ENCODE data around the gene P2RY12. TPM values are rescaled to one million over a fixed set of nuclear protein-coding genes. Genes with fewer than 3 reads are reported as not detected.

Gene P2RY12
- total RNA-seq, 3 donors from 2014 or later, result not detected

DNA sequence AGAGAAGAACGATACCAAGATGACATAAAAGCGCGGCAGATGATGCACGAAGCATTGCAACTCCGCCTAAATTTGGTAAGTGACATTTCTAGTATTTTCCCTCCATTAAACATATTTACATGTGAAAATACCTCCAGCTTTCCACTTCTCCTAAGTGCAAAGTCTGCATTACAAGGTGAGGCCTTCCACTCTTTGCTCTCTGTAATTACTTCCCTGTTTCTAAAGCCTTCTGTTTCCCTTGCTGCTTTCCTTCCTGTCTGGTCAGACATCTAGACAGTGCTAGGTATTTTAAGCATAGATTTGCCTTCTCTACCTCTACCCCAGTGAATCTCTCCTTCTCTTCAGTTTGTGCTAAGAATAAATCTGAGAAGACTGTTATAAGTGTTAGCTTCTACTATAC lies 1.9 kb downstream of the P2RY12 start:
- Mint-ChIP-seq H3K4me3 (no peak overlapping the region), H3K27me3 (ENCODE audit: low read depth) (peaks cover 10% of the 10 kb centered on the region), H3K4me1 (ENCODE audit: low read depth) (peaks cover 8% of the 10 kb centered on the region), H3K9me3 (no peaks in the 10 kb centered on the region), H3K36me3 (ENCODE audit: insufficient read depth) (no peaks in the 10 kb centered on the region)
- no peak for ATAC-seq
- DNase-seq, result no peak

DNA sequence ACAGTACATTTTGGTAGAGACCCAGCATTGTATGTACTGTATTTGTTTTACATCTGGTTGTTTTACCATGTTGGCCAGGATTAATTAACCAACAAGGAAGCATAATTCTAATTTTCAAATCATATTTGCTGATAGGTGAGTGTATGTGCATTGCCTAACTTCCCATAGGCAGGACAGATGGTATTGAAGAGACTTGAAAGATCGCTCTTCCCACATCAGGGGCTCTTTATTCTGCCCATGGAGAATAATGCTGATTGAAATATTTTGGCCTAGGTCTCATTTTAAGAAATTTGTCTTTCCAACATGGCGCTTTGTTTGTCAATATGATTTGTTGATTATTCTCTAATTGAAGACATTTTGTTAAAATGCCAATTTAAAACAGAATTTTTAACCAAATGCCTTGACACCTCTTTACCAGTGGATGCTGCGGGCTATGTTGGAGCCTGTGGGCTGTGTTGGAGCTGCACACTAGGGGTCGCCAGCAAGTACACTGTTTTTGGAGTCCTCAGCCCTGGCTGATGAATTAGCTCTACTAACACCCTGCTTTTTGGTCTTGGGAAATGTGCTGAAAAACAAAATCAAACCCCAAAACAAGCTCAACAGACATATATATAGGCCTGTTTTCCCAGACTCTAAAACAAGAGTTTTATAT lies 5.3 kb downstream of the P2RY12 start:
- Mint-ChIP-seq H3K4me3 (no peak overlapping the region), H3K36me3 (ENCODE audit: insufficient read depth) (no peaks in the 10 kb centered on the region), H3K27me3 (ENCODE audit: low read depth) (peaks cover 8% of the 10 kb centered on the region), H3K4me1 (ENCODE audit: low read depth) (peaks cover 2% of the 10 kb centered on the region), H3K9me3 (no peaks in the 10 kb centered on the region)
- ATAC-seq (no peak), DNase-seq (no peak)

DNA sequence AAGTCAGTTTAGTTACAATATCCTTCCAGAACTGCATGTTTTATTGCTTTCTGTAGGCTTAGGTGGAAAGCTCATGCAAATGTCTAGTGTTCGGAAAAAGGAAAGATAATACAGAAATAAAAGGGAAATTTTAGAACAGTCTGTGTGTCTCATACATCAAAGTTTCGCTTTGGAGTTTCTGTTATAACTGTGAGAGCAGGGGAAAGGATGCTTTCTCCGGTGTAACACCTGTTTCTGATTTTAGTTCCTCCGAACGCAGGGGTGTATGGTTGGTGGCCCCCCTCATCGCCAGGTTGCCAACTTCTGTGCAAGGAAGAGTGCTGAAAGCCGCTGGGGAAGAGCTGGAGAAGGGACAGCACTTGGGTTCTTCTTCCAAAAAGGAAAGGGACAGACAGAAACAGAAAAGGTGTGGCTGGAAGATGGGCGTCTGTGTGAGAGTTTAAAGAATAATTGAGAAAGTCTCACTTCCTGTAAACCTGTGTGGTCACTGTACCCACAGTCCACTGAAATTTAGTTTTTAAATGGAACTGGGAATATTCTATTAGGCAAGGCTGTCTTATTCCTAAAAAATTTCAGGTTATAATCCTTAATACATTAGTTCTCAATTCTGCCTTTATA lies 6.7 kb downstream of the P2RY12 start:
- DNase-seq (no peak), ATAC-seq (no peak)
- H3K4me3 Mint-ChIP-seq, result no peak overlapping the region
- no peaks in the 10 kb centered on the region for H3K4me1 Mint-ChIP-seq (ENCODE audit: low read depth)
- peaks cover 8% of the 10 kb centered on the region for H3K27me3 Mint-ChIP-seq (ENCODE audit: low read depth)
- H3K36me3 Mint-ChIP-seq (ENCODE audit: insufficient read depth), result no peaks in the 10 kb centered on the region
- no peaks in the 10 kb centered on the region for H3K9me3 Mint-ChIP-seq

DNA sequence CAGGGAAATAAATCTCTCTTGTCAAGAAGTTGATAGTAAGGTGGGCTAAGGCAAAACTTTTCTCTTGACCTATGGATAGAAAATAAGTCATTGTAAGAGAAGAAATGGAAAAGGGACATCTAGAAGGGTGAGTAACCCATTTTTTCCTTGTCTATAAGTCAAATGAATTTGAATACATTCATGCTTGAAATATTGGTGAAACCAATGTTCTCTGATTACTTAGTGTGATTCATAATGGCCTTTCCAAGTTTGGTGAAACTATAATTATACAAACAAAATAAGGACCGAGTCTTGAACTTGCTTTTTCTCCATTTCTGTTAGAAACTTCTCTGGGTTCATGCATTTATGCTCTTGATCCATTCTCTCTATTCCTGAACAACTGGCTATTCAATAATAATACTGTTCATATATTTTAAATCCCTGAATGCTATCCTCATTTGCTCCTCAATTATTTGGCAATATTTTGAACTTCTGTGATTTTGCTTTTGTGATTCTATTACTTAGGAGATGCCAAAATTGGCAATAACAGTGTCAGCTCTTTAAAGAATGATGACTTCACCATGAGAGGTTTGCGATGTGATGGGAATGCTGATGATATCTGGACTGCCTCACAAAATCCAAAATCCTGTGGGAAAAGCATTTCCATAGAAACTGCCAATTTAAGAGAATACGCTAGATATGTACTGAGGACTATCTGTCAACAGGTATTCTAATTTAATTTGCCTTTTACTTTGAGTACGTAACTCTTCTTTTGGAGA lies 12.3 kb downstream of the P2RY12 start:
- ATAC-seq (no peak), DNase-seq (no peak)
- peaks cover 3% of the 10 kb centered on the region for H3K27me3 Mint-ChIP-seq (ENCODE audit: low read depth)
- H3K9me3 Mint-ChIP-seq, result no peaks in the 10 kb centered on the region
- no peaks in the 10 kb centered on the region for H3K36me3 Mint-ChIP-seq (ENCODE audit: insufficient read depth)
- H3K4me3 Mint-ChIP-seq, result no peak overlapping the region
- H3K4me1 Mint-ChIP-seq (ENCODE audit: low read depth), result no peaks in the 10 kb centered on the region

DNA sequence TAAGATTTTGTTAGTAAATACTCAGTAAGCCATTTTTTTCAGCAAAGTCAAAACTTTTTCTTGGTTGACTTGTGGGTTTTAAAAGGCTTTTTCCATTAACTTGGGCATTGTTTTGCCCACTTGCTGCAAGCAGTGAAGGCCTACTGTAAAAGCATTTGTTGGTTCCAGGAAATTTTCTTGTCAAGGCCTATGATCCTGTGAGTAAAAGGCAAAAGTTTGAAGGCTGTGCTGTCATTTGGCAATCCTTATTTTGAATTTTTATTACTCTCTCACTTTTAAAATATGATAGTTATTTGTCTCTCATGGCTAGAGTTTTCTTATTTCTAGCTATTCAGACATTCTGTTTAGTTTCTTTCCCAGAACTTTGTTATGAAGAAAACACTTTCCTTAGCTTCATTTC lies 13.0 kb downstream of the P2RY12 start:
- Mint-ChIP-seq H3K9me3 (no peaks in the 10 kb centered on the region), H3K4me3 (no peak overlapping the region), H3K27me3 (ENCODE audit: low read depth) (no peaks in the 10 kb centered on the region), H3K36me3 (ENCODE audit: insufficient read depth) (no peaks in the 10 kb centered on the region), H3K4me1 (ENCODE audit: low read depth) (no peaks in the 10 kb centered on the region)
- DNase-seq, result no peak
- ATAC-seq, result no peak

DNA sequence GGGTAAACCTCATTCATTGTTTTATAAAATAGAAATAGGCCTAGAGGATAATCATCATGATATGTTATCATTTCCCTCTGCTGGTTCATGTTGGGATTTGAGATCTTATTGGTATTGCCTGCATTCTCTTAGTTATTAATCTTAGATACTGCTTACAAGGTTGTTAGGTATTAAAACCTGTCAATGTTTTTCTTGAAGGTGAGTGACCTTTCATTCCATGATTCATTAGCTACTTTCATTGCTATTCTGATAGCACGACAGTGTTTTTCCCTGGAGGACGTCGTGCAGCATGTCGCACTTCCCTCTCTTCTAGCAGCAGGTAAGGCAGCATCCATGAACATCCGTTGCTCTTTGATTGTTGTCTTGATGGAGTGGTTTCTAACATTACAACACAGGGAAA lies 17.1 kb downstream of the P2RY12 start:
- Mint-ChIP-seq H3K27me3 (ENCODE audit: low read depth) (no peaks in the 10 kb centered on the region), H3K36me3 (ENCODE audit: insufficient read depth) (no peaks in the 10 kb centered on the region), H3K4me3 (no peak overlapping the region), H3K9me3 (no peaks in the 10 kb centered on the region), H3K4me1 (ENCODE audit: low read depth) (no peaks in the 10 kb centered on the region)
- DNase-seq, result no peak
- ATAC-seq, result no peak

DNA sequence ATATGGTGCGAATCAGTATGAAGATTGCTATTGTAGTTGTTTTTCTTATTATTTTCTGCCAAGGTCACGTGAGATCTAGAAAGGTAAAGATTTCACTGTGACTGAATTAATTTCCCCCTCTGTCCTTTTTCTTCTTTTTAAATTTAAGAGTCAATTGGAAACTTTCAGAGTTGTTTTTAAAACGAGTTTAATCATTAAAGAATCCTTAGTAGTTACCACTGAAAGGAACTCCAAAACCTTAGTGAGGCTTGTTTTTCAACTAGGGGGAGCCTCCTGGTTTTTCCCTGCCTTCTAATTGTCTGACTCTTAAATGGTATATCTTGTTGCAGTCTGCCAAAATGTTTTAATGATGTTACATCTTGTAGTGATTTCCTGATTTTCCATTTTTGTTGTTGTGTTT lies 17.6 kb downstream of the P2RY12 start:
- Mint-ChIP-seq H3K9me3 (no peaks in the 10 kb centered on the region), H3K36me3 (ENCODE audit: insufficient read depth) (no peaks in the 10 kb centered on the region), H3K4me1 (ENCODE audit: low read depth) (no peaks in the 10 kb centered on the region), H3K27me3 (ENCODE audit: low read depth) (no peaks in the 10 kb centered on the region), H3K4me3 (no peak overlapping the region)
- DNase-seq (no peak), ATAC-seq (no peak)

DNA sequence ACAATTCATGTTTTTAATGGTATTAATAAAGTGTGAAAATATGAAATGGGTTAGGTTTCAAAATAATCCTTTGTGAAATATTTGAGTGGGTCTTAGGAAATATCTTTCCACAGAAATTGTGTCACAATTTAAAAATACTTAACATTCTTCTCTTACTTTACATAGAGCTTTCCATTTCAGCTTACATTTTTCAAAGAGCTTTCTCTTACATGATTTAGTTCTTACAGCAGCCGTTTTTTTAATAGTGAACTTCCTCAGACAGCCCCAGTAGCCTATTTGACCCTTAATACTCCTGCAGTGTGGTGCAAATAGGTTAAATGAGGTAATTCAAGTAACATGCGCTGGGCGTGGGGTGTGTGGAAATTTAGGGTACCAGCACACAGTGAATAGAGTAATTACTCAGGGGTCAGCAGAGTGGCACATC lies 21.8 kb downstream of the P2RY12 start:
- H3K4me3 Mint-ChIP-seq, result no peak overlapping the region
- no peak for ATAC-seq
- H3K4me1 Mint-ChIP-seq (ENCODE audit: low read depth), result no peaks in the 10 kb centered on the region
- H3K27me3 Mint-ChIP-seq (ENCODE audit: low read depth), result no peaks in the 10 kb centered on the region
- no peak for DNase-seq
- no peaks in the 10 kb centered on the region for H3K36me3 Mint-ChIP-seq (ENCODE audit: insufficient read depth)
- no peaks in the 10 kb centered on the region for H3K9me3 Mint-ChIP-seq

DNA sequence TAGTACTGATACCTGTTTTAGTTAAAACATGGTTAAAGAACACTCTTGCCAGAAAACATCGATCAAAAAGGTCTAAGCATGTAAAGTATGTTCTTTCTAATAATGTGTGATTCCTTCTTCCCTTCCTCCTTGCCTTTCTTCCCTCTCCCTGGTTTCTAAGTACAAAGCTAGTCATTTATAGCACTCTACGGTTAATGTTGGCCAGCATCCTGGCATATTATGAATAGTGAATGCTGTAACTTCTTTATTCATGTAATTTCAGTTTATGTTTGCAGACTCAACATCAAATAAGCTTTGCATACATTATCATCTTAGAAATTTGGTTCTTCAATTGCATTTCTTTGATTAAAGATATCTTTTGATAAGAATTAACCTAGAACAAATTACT lies 27.1 kb downstream of the P2RY12 start:
- no peaks in the 10 kb centered on the region for H3K9me3 Mint-ChIP-seq
- peaks cover under 1% of the 10 kb centered on the region for H3K27me3 Mint-ChIP-seq (ENCODE audit: low read depth)
- ATAC-seq (no peak), DNase-seq (no peak)
- H3K4me3 Mint-ChIP-seq, result no peak overlapping the region
- H3K4me1 Mint-ChIP-seq (ENCODE audit: low read depth), result no peaks in the 10 kb centered on the region
- H3K36me3 Mint-ChIP-seq (ENCODE audit: insufficient read depth), result no peaks in the 10 kb centered on the region

DNA sequence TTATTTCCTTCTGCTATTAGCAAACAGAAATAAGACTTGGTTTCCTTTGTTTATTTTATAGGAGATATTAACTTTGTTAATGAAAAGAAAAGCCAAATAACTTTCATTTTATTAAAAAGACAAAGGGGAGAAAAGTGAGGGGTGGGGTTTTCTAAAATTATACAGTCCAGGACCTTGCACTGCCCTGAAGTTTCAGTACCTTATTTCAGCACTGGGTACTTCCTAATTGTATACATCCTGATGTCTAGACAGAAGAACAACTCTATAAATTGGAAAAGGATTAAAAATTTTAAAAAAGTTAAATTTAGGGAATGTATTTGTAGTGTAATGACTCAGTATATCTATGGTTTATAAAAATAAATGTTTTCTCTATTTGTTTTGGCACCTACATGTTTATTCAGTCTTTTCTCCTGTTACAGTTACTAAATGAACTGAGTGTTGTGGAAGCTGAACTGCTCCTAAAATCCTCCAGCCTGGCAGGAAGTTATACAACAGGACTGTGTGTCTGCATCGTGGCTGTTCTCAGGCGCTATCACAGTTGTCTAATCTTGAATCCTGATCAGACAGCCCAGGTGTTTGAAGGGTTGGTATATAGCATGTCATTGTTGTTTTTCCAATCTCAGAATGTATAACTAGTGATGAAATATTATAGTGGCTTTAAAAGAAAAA lies 27.6 kb downstream of the P2RY12 start:
- Mint-ChIP-seq H3K9me3 (no peaks in the 10 kb centered on the region), H3K4me1 (ENCODE audit: low read depth) (peaks cover 2% of the 10 kb centered on the region), H3K27me3 (ENCODE audit: low read depth) (peaks cover 5% of the 10 kb centered on the region), H3K4me3 (no peak overlapping the region), H3K36me3 (ENCODE audit: insufficient read depth) (no peaks in the 10 kb centered on the region)
- DNase-seq (no peak), ATAC-seq (no peak)

DNA sequence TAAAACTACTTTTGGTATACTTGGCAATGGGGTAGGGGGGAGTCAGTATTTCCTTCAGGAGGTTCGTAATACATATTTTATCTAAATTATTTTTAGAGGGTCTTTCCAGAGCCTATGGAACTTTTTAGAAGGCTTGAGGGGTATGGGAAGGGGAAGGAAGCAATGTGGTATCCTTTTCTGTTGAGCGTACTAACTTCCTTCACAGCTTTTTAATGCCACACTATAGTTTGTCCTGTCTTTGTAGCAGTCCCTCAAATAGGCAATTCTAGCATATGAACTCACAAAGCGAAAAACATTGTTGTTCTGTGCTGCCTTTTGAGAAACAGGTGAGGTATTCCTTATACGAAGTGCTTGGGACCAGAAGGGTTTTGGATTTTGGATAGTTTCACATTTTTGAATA lies 32.9 kb downstream of the P2RY12 start:
- Mint-ChIP-seq H3K4me1 (ENCODE audit: low read depth) (peaks cover 6% of the 10 kb centered on the region), H3K9me3 (no peaks in the 10 kb centered on the region), H3K36me3 (ENCODE audit: insufficient read depth) (no peaks in the 10 kb centered on the region), H3K27me3 (ENCODE audit: low read depth) (peaks cover 21% of the 10 kb centered on the region), H3K4me3 (no peak overlapping the region)
- ATAC-seq, result no peak
- DNase-seq, result no peak

DNA sequence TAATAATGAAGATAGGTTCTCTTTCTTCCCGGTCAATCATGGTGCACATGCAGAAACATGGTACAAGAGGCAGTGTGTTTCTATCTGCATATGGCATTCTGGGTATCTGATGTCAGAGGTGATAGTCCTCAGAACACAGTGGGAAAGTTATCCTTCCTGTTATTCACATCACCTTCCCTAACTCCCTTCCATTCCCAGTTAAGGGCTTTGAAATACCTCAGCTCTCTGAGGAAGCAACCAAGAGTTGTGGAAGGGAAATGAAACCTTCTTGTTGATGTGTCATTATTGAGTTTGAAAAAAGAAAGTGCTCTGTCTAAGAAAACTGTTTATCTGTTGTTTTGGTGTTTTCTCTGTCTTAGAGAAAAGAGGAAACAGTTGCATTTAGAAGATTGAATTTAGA lies 33.3 kb downstream of the P2RY12 start:
- H3K27me3 Mint-ChIP-seq (ENCODE audit: low read depth), result peaks cover 25% of the 10 kb centered on the region

DNA sequence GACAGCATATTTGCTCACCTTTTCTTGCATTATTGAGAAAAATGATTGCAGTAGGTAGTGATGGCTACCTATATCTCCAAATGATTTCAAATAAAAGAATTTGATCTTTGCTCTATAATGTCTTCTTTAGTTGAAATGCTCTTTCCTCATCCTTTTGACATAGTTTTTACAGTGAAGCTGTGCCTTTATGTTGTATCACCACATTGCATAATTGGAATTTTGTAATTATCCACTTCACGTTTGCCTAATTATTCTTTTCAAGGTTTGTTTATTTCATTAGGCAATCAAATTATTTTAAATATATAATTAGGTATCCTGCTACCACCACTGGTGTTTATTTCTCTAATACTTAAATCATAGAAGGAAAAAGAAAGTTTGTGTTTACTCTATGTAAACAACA lies 33.9 kb downstream of the P2RY12 start:
- H3K27me3 Mint-ChIP-seq (ENCODE audit: low read depth), result peaks cover 30% of the 10 kb centered on the region
- H3K9me3 Mint-ChIP-seq, result no peaks in the 10 kb centered on the region
- no peak overlapping the region for H3K4me3 Mint-ChIP-seq
- DNase-seq (no peak), ATAC-seq (no peak)
- no peaks in the 10 kb centered on the region for H3K36me3 Mint-ChIP-seq (ENCODE audit: insufficient read depth)
- H3K4me1 Mint-ChIP-seq (ENCODE audit: low read depth), result peaks cover 13% of the 10 kb centered on the region

More for the DNA sequence above, 33.3 kb downstream of the P2RY12 start:
- H3K4me1 Mint-ChIP-seq (ENCODE audit: low read depth), result peaks cover 10% of the 10 kb centered on the region
- ATAC-seq (no peak), DNase-seq (no peak)
- H3K36me3 Mint-ChIP-seq (ENCODE audit: insufficient read depth), result no peaks in the 10 kb centered on the region
- H3K9me3 Mint-ChIP-seq, result no peaks in the 10 kb centered on the region
- no peak overlapping the region for H3K4me3 Mint-ChIP-seq

DNA sequence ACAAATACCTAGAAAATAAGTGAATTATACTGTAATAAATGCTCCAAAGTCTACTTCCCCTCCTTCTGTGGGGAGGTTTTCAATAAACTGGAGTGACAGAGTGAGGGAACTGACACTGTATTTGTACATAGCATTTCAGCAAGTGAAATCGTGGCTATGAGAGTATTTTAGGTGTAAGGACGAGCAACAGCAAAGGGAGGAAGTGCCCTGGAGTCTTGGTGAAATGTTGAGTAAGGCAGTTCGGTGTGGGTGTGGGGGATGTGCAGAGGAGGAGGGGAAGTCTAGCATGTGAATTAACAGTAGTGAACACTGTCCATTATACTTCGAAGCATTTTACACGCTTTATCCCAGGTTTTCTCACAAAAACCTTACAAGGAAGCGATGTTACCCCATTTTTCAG lies 37.1 kb downstream of the P2RY12 start:
- H3K9me3 Mint-ChIP-seq, result no peaks in the 10 kb centered on the region
- H3K36me3 Mint-ChIP-seq (ENCODE audit: insufficient read depth), result no peaks in the 10 kb centered on the region
- no peak overlapping the region for H3K4me3 Mint-ChIP-seq
- ATAC-seq, result no peak
- H3K27me3 Mint-ChIP-seq (ENCODE audit: low read depth), result peaks cover 36% of the 10 kb centered on the region
- no peak for DNase-seq
- H3K4me1 Mint-ChIP-seq (ENCODE audit: low read depth), result peaks cover 13% of the 10 kb centered on the region
